Endodermal cell (in vitro differentiated cells): ENCODE results near the gene GRN. TPM values are rescaled to one million over a fixed set of nuclear protein-coding genes. Genes with fewer than 3 reads are reported as not detected.
A peak's percentile ranks its signal among the peaks of the same experiment; 100 is the strongest.

Experiments used
- DNase-seq: peaks from one replicate; pipeline ENCODE4 v3.0.0-alpha.2; 2017
- H3K27ac ChIP-seq: 2 replicates; pipeline ENCODE4 v1.5.1; 2013; ENCODE audit warnings: mild to moderate bottlenecking, low read depth, low read length, moderate library complexity
- H3K27me3 ChIP-seq: 2 replicates; pipeline ENCODE4 v1.6.1; 2013; ENCODE audit warnings: mild to moderate bottlenecking, low read length, moderate library complexity; ENCODE audit not compliant: insufficient read depth, control insufficient read depth, poor library complexity, severe bottlenecking
- H3K36me3 ChIP-seq: 2 replicates; pipeline ENCODE4 v1.7.0; 2013; ENCODE audit warnings: mild to moderate bottlenecking, low read length, moderate library complexity; ENCODE audit not compliant: control insufficient read depth, insufficient read depth
- H3K4me1 ChIP-seq: one replicate; pipeline ENCODE4 v1.7.0; 2013; ENCODE audit warnings: low read length; ENCODE audit not compliant: control insufficient read depth, insufficient read depth
- H3K4me3 ChIP-seq: 2 replicates; pipeline ENCODE4 v1.5.1; 2013; ENCODE audit warnings: mild to moderate bottlenecking, low read length, moderate library complexity
- H3K9ac ChIP-seq: 2 replicates; pipeline ENCODE4 v1.6.1; 2013; ENCODE audit warnings: mild to moderate bottlenecking, low read length, moderate library complexity; ENCODE audit not compliant: poor library complexity, severe bottlenecking; ENCODE audit errors: extremely low read depth
- H3K9me3 ChIP-seq: 2 replicates; pipeline ENCODE4 v1.6.1; 2013; ENCODE audit warnings: mild to moderate bottlenecking, low read length, moderate library complexity; ENCODE audit not compliant: control insufficient read depth
- H3K27ac Mint-ChIP-seq: 2 replicates; pipeline ENCODE4 v1.8.0; 2020; ENCODE audit warnings: mixed read lengths
- H3K27me3 Mint-ChIP-seq: 2 replicates; pipeline ENCODE4 v1.8.0; 2021; ENCODE audit warnings: mild to moderate bottlenecking, mixed read lengths; ENCODE audit not compliant: insufficient read depth
- H3K36me3 Mint-ChIP-seq: 2 replicates; pipeline ENCODE4 v1.8.0; 2020; ENCODE audit warnings: low read depth, mixed read lengths
- H3K4me1 Mint-ChIP-seq: 2 replicates; pipeline ENCODE4 v1.8.0; 2020; ENCODE audit warnings: mixed read lengths
- H3K4me3 Mint-ChIP-seq: 2 replicates; pipeline ENCODE4 v1.8.0; 2020; ENCODE audit warnings: mild to moderate bottlenecking, moderate library complexity, mixed read lengths
- H3K9me3 Mint-ChIP-seq: 2 replicates; pipeline ENCODE4 v1.8.0; 2020; ENCODE audit warnings: mild to moderate bottlenecking, mixed read lengths
- WGBS, 2 experiments: methylation state at CpG; one replicate each; pipeline versions ENCODE4 v1.1.5 to v1.1.7; 2013; ENCODE audit warnings: missing lambda C conversion rate in 2 of 2, mixed read lengths in 1 of 2; ENCODE audit not compliant: insufficient coverage in 1 of 2, insufficient read length in 1 of 2; 5-methylcytosine and 5-hydroxymethylcytosine counted together
- total RNA-seq, 2 donors: library from RNA; stranded (reverse); fragmentation: NEBNext Ultra II Directional in 1 of 2; extraction: Animal tissue kit (Norgen Biotek cat#: 25700) in 1 of 2; gene quantifications; 2 replicates in 1 of 2; 3 replicates in 1 of 2; pipeline ENCODE4 v1.2.1, GENCODE V29; 2021
- TF ChIP-seq, protein P1 (sequence below): fragments of 200-600 bp; sonication (generic); conservative IDR thresholded peaks from 2 replicates; pipeline ENCODE4 v1.5.0; 2021; ENCODE audit warnings: antibody characterized with exemption, mild to moderate bottlenecking

The GRN gene
- total RNA-seq, 2 donors from 2014 or later, result 178 to 205 TPM

GRCh38 chr17:44355642-44356099, 10.6 kb downstream of the GRN start:
- DNase-seq, result peak; percentile 51
- TF ChIP-seq, protein P1, sequence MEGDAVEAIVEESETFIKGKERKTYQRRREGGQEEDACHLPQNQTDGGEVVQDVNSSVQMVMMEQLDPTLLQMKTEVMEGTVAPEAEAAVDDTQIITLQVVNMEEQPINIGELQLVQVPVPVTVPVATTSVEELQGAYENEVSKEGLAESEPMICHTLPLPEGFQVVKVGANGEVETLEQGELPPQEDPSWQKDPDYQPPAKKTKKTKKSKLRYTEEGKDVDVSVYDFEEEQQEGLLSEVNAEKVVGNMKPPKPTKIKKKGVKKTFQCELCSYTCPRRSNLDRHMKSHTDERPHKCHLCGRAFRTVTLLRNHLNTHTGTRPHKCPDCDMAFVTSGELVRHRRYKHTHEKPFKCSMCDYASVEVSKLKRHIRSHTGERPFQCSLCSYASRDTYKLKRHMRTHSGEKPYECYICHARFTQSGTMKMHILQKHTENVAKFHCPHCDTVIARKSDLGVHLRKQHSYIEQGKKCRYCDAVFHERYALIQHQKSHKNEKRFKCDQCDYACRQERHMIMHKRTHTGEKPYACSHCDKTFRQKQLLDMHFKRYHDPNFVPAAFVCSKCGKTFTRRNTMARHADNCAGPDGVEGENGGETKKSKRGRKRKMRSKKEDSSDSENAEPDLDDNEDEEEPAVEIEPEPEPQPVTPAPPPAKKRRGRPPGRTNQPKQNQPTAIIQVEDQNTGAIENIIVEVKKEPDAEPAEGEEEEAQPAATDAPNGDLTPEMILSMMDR, result no peak
- WGBS, 2 experiments, result 89 to 94% methylated on average over 5 to 17 of the region's 17 CpGs
- H3K9me3 ChIP-seq, result no peaks in the 10 kb centered on the region
- H3K4me1 ChIP-seq, result no peaks in the 10 kb centered on the region
- H3K4me3 ChIP-seq, result no peak overlapping the region
- no peak overlapping the region for H3K9ac ChIP-seq
- H3K27me3 ChIP-seq, result no peaks in the 10 kb centered on the region
- Mint-ChIP-seq H3K27ac (no peak overlapping the region), H3K36me3 (peaks cover 27% of the 10 kb centered on the region), H3K4me1 (peaks cover 4% of the 10 kb centered on the region), H3K4me3 (no peak overlapping the region), H3K9me3 (no peaks in the 10 kb centered on the region), H3K27me3 (peaks cover 3% of the 10 kb centered on the region)
- peaks cover 51% of the 10 kb centered on the region for H3K36me3 ChIP-seq
- H3K27ac ChIP-seq, result no peak overlapping the region

GRCh38 chr17:44356241-44356640, 11.1 kb downstream of the GRN start:
- Histone ChIP-seq H3K9ac (no peak overlapping the region), H3K27me3 (no peaks in the 10 kb centered on the region), H3K4me1 (peaks cover 4% of the 10 kb centered on the region), H3K36me3 (peaks cover 47% of the 10 kb centered on the region), H3K27ac (no peak overlapping the region), H3K9me3 (no peaks in the 10 kb centered on the region), H3K4me3 (no peak overlapping the region)
- WGBS, 2 experiments, result 94 to 100% methylated on average over 4 to 11 of the region's 11 CpGs
- Mint-ChIP-seq H3K36me3 (peaks cover 26% of the 10 kb centered on the region), H3K27me3 (peaks cover 3% of the 10 kb centered on the region), H3K4me1 (peaks cover 10% of the 10 kb centered on the region), H3K4me3 (no peak overlapping the region), H3K9me3 (no peaks in the 10 kb centered on the region), H3K27ac (no peak overlapping the region)
- peak; percentile 56 for DNase-seq
- TF ChIP-seq, protein P1, result no peak

DNA sequence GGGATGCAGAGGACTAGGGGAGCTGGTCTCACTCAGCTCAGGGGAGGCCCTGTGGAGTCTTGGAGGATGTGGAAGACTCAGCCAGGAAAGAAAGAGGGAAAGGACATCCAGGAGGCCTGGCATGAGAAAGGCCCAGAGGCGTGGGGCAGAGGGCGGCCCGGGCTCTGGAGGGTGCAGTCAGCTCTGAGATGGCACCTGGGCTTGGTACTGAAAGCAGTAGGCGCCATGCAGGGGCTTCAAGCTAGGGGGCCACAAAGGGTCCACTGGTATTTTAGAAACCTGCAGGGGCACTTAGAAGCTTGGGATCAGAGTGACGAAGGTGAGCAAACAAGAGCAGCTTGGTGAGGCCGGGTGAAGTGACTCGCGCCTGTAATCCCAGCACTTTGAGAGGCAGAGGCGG, 13.0 kb downstream of the GRN start:
- TF ChIP-seq, protein P1, result peak; percentile 39
- no peak overlapping the region for H3K4me3 ChIP-seq
- H3K9me3 ChIP-seq, result no peaks in the 10 kb centered on the region
- Mint-ChIP-seq H3K27me3 (peaks cover 3% of the 10 kb centered on the region), H3K9me3 (no peaks in the 10 kb centered on the region), H3K36me3 (peaks cover 13% of the 10 kb centered on the region), H3K27ac (no peak overlapping the region), H3K4me3 (no peak overlapping the region), H3K4me1 (peaks cover 16% of the 10 kb centered on the region)
- no peak for DNase-seq
- WGBS, 2 experiments, result 92 to 96% methylated on average over 9 of the region's 9 CpGs
- H3K27ac ChIP-seq, result no peak overlapping the region
- no peaks in the 10 kb centered on the region for H3K27me3 ChIP-seq
- H3K9ac ChIP-seq, result no peak overlapping the region
- peaks cover 17% of the 10 kb centered on the region for H3K4me1 ChIP-seq
- peaks cover 32% of the 10 kb centered on the region for H3K36me3 ChIP-seq
